Measurements from ENCODE around the gene SLC8A1. TPM values are rescaled to one million over a fixed set of nuclear protein-coding genes. Genes with fewer than 3 reads are reported as not detected.

Gene SLC8A1
- total and polyA plus RNA-seq, 10 of the 15 experiments (the other 5 are each of a cell fraction or from before 2014, with no cell fraction given), result under 0.01 to 1.2 (median 0.01) TPM; not detected in 3

DNA sequence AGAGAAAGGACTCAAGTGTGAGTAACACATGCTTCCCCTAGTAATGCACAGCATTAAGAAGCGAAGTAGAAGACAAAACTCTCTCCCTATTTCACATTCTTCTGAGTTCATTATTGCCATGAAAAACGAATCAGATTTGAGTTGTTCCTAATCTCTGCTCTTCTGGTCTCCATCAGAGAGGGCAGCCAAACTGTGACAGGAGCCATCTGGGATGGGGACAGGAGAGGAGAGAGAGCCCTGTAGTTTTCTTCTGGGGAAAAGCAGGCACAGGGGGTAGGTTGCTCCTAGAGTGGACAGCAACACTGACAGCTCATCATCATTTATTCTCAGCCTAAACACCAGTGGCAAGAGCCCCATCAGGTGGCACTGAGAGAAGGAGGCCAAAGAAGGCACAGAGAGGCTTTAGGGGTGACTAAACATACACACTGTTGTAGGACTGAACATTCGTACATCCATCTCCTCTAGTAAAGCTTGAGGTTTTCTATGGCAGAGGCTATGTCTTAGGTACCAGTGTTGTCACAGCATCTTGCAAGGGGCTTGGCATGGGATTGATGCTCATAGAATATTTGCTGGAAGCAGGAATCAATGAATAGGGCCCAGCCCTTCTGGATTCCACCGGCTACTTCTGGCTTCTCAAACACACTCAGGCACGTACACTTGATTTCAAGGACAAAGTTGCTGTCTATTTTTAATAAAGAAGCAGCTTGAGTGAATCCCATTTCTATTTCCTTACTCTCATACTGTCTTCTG is 33.1 kb downstream of the SLC8A1 start (continued):
- TF ChIP-seq, protein P1, sequence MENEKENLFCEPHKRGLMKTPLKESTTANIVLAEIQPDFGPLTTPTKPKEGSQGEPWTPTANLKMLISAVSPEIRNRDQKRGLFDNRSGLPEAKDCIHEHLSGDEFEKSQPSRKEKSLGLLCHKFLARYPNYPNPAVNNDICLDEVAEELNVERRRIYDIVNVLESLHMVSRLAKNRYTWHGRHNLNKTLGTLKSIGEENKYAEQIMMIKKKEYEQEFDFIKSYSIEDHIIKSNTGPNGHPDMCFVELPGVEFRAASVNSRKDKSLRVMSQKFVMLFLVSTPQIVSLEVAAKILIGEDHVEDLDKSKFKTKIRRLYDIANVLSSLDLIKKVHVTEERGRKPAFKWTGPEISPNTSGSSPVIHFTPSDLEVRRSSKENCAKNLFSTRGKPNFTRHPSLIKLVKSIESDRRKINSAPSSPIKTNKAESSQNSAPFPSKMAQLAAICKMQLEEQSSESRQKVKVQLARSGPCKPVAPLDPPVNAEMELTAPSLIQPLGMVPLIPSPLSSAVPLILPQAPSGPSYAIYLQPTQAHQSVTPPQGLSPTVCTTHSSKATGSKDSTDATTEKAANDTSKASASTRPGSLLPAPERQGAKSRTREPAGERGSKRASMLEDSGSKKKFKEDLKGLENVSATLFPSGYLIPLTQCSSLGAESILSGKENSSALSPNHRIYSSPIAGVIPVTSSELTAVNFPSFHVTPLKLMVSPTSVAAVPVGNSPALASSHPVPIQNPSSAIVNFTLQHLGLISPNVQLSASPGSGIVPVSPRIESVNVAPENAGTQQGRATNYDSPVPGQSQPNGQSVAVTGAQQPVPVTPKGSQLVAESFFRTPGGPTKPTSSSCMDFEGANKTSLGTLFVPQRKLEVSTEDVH (IDR thresholded peaks at IDR 0.05; ENCODE audit: low read depth, partially characterized antibody), result no peak
- TF ChIP-seq, protein P2, sequence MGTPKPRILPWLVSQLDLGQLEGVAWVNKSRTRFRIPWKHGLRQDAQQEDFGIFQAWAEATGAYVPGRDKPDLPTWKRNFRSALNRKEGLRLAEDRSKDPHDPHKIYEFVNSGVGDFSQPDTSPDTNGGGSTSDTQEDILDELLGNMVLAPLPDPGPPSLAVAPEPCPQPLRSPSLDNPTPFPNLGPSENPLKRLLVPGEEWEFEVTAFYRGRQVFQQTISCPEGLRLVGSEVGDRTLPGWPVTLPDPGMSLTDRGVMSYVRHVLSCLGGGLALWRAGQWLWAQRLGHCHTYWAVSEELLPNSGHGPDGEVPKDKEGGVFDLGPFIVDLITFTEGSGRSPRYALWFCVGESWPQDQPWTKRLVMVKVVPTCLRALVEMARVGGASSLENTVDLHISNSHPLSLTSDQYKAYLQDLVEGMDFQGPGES (IDR thresholded peaks at IDR 0.05), result no peak
- TF ChIP-seq, protein P3, sequence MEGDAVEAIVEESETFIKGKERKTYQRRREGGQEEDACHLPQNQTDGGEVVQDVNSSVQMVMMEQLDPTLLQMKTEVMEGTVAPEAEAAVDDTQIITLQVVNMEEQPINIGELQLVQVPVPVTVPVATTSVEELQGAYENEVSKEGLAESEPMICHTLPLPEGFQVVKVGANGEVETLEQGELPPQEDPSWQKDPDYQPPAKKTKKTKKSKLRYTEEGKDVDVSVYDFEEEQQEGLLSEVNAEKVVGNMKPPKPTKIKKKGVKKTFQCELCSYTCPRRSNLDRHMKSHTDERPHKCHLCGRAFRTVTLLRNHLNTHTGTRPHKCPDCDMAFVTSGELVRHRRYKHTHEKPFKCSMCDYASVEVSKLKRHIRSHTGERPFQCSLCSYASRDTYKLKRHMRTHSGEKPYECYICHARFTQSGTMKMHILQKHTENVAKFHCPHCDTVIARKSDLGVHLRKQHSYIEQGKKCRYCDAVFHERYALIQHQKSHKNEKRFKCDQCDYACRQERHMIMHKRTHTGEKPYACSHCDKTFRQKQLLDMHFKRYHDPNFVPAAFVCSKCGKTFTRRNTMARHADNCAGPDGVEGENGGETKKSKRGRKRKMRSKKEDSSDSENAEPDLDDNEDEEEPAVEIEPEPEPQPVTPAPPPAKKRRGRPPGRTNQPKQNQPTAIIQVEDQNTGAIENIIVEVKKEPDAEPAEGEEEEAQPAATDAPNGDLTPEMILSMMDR (IDR thresholded peaks at IDR 0.05 in 2 of 3, conservative IDR thresholded peaks at IDR 0.05 in 1 of 3; ENCODE audit: control insufficient read depth in 2 of 3, extremely low read depth in 1 of 3, insufficient read depth in 1 of 3, low read depth in 3 of 3, low read length in 3 of 3), result no peak

DNA sequence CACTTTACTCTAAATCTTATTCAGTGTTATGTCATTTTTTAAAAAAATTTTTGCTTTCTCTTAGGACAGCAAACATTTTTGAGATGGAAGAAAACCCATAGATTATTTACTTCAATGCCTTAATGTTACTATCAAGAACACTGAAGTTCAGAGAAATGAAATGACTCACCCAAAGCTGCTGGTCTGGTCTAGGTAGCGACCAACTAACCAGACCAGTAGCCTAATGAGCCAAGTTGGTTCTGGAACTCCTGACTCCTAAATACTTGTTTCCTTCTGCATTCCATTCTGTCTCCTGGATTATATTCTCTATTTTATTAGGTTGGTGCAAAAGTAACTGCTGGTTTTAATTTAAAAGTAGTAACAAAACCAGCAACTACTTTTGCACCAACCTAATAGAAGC is 35.4 kb downstream of the SLC8A1 start:
- Histone ChIP-seq H3K4me3 (no peak overlapping the region), H3K4me2 (ENCODE audit: control insufficient read depth, insufficient read depth) (no peak overlapping the region), H4K20me1 (ENCODE audit: control insufficient read depth, insufficient read depth) (no peaks in the 10 kb centered on the region), H3K79me2 (ENCODE audit: control insufficient read depth, insufficient read depth, low read length) (no peaks in the 10 kb centered on the region), H2AFZ (ENCODE audit: control insufficient read depth, low read depth, low read length) (no peak overlapping the region), H3K27ac (ENCODE audit: control insufficient read depth, insufficient read depth) (no peak overlapping the region), H3K9ac (ENCODE audit: control insufficient read depth, insufficient read depth, low read length) (no peak overlapping the region), H3K36me3 (ENCODE audit: control insufficient read depth in 2 of 2, insufficient read depth in 2 of 2, low read length in 1 of 2) (no peaks in the 10 kb centered on the region), H3K9me3 (replicated peaks; ENCODE audit: control insufficient read depth, insufficient read depth, low read length) (no peaks in the 10 kb centered on the region), H3K27me3 (replicated peaks in 1 of 2; ENCODE audit: control insufficient read depth in 2 of 2, insufficient read depth in 2 of 2, low read length in 1 of 2) (no peaks in the 10 kb centered on the region; a peak in 1 of 4 replicates), H3K4me1 (ENCODE audit: control insufficient read depth, insufficient read depth, low read length) (no peaks in the 10 kb centered on the region)
- ChIA-PET SMC1A (ENCODE audit: uncharacterized antibody, unreplicated experiment) (no interaction called here), RAD21 (ENCODE audit: unreplicated experiment) (no interaction called here), POLR2A (no interaction called here), CTCF (no interaction called here)
- no peak for DNase-seq (ENCODE audit: low read depth, low spot score)
- intact Hi-C loops (cut with micrococcal nuclease; ENCODE audit: unreplicated experiment) (no loop called here), in situ Hi-C loops (cut with MboI) (no loop called here)
- TF ChIP-seq ETV6 (conservative IDR thresholded peaks at IDR 0.05 in 1 of 2, IDR thresholded peaks at IDR 0.05 in 1 of 2; ENCODE audit: borderline replicate concordance in 1 of 2, low read depth in 1 of 2) (no peak), SUZ12 (IDR thresholded peaks at IDR 0.05; ENCODE audit: unreplicated experiment) (no peak), DPF2 (IDR thresholded peaks at IDR 0.05) (no peak), NR2C1 (IDR thresholded peaks at IDR 0.05) (no peak), ZNF207 (IDR thresholded peaks at IDR 0.05; ENCODE audit: borderline replicate concordance) (no peak), GATAD2B (conservative IDR thresholded peaks at IDR 0.05; ENCODE audit: low read depth) (no peak)
- TF ChIP-seq, protein P4, sequence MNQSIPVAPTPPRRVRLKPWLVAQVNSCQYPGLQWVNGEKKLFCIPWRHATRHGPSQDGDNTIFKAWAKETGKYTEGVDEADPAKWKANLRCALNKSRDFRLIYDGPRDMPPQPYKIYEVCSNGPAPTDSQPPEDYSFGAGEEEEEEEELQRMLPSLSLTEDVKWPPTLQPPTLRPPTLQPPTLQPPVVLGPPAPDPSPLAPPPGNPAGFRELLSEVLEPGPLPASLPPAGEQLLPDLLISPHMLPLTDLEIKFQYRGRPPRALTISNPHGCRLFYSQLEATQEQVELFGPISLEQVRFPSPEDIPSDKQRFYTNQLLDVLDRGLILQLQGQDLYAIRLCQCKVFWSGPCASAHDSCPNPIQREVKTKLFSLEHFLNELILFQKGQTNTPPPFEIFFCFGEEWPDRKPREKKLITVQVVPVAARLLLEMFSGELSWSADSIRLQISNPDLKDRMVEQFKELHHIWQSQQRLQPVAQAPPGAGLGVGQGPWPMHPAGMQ (IDR thresholded peaks at IDR 0.05; ENCODE audit: borderline replicate concordance), result no peak
- TF ChIP-seq, protein P5, sequence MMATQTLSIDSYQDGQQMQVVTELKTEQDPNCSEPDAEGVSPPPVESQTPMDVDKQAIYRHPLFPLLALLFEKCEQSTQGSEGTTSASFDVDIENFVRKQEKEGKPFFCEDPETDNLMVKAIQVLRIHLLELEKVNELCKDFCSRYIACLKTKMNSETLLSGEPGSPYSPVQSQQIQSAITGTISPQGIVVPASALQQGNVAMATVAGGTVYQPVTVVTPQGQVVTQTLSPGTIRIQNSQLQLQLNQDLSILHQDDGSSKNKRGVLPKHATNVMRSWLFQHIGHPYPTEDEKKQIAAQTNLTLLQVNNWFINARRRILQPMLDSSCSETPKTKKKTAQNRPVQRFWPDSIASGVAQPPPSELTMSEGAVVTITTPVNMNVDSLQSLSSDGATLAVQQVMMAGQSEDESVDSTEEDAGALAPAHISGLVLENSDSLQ (IDR thresholded peaks at IDR 0.05), result no peak
- 0% methylated on average over 1 of the region's 1 CpG for WGBS (ENCODE audit: insufficient coverage, insufficient replicate concordance, low lambda C conversion rate, missing lambda C conversion rate)
- no peak for ATAC-seq
- no peak for FAIRE-seq
- BruUV-seq (replicated peaks), result no TSS peak

Measured in GM12878 (cell line).